Measurements from ENCODE around the gene MYH7. TPM values are rescaled to one million over a fixed set of nuclear protein-coding genes. Genes with fewer than 3 reads are reported as not detected.

The MYH7 gene
- total RNA-seq, 1 donor from 2014 or later: not detected

DNA sequence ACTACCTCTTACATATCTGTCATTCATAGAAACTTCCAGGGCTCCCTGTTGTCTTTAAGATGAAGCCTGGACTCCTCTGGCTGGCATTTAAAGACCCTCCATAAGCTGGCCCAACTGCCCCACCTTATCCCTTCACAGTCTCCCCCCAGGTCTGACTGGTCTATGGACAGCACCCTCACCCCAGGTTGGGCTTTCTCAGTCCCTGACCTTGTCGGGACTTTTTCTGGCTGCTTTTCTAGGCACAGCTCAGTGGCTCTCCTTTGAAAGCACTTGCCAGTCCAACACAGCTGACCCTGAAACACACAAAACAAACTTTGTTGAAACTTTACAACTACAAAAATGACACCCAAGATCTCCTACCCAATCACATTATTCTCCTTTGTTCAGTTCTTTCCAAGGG is 13.9 kb upstream of the MYH7 start:
- TF ChIP-seq, protein P1, sequence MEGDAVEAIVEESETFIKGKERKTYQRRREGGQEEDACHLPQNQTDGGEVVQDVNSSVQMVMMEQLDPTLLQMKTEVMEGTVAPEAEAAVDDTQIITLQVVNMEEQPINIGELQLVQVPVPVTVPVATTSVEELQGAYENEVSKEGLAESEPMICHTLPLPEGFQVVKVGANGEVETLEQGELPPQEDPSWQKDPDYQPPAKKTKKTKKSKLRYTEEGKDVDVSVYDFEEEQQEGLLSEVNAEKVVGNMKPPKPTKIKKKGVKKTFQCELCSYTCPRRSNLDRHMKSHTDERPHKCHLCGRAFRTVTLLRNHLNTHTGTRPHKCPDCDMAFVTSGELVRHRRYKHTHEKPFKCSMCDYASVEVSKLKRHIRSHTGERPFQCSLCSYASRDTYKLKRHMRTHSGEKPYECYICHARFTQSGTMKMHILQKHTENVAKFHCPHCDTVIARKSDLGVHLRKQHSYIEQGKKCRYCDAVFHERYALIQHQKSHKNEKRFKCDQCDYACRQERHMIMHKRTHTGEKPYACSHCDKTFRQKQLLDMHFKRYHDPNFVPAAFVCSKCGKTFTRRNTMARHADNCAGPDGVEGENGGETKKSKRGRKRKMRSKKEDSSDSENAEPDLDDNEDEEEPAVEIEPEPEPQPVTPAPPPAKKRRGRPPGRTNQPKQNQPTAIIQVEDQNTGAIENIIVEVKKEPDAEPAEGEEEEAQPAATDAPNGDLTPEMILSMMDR (conservative IDR thresholded peaks at IDR 0.05; ENCODE audit: low read depth, low read length): no peak
- no peak overlapping the region for H3K4me3 ChIP-seq (ENCODE audit: low read depth, low read length)
- DNase-seq (ENCODE audit: low read depth): no peak

DNA sequence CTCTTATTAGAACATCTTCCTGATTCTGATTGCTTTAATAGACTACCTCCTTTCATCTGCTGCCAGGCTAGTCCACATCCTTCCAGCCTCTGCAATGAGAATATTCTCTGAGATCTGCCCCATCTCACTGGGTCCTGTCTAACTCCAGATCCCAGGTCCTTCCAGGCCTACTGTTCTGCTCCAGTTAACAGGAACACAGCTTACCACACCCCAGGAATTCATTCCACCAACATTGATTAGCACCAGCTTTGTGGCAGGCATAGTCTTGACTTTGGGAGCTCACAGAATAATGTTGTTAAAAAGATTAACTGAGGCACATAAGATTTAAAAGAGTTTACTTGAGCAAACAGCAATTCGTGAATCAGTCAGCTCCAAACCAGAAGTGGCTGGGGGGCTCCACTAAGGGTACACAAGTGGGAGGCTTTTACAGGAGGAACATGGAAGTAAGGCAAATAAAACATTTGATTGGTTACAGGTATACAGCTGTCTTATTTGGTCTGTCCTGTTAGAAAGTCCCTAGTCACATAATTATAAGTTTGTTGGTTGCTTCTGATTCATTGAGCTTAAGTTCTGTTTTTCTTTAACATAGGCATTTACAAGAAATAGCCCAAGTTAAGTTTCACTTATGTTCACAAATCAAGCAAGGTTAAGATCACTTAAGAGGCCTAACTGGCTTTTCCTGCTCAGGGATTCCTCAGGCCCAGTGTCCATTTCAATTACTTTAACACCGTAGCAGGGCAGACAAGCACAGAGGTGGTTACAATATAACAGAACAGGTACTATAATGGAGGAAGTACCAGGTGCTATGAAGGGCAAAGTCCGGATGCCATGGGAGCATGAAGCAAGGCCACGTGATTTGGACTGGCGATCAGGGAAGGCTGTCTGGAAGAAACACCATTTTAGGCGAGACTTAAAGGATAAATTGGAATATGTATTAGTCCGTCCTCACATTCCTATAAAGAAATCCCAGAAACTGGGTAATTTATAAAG is 12.2 kb upstream of the MYH7 start:
- H3K4me3 ChIP-seq (ENCODE audit: low read depth, low read length): no peak overlapping the region
- no peak for DNase-seq (ENCODE audit: low read depth)
- TF ChIP-seq, protein P1 (conservative IDR thresholded peaks at IDR 0.05; ENCODE audit: low read depth, low read length): no peak

DNA sequence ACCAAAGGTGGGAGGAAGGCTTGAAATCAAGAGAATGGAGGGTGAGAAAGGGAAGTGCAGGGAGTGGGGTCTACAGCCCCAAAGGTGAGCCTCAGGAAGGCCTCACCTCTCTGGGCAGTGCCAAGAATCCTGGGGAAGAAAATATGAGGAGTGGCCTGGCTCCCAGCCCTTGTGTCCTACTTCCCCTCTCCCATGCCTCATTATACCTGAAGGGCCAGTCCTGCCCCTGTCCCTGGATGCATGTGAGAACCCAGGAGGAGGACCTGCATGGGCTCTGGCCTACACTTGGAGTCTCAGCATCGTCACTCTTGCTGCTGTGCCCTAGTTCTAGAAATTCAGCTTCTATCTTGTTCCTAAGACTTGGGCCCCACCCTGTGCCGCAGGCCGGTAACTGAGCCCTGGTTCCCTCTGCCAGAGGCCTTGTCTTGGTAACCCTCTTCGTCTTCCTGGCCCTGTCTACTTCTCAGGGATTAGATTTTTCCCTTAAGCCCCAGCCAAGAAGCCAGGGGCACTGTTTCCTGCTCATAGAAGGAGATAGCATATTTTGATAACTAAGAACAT is 10.9 kb upstream of the MYH7 start:
- TF ChIP-seq, protein P1 (conservative IDR thresholded peaks at IDR 0.05; ENCODE audit: low read depth, low read length): no peak
- no peak overlapping the region for H3K4me3 ChIP-seq (ENCODE audit: low read depth, low read length)
- DNase-seq (ENCODE audit: low read depth): no peak

DNA sequence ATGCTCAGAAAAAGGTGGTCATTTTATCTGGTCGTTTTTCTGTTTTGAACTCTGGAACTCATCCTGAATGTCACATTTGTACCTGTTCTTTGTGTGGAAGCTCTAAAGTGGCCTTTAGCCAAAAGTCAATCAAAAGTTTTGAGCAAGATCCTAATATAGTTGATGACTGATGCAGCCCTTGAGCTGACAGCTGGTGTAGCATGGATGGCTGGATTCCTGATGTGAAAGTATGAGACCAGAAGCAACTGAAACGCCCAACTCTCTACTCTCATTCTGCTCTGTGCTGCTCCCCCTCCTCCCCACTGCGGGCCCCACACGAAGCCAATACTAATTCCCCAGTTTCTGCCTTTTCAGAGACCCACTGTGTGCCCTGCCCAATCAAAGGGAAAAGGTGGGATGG is 10.3 kb upstream of the MYH7 start:
- DNase-seq (ENCODE audit: low read depth): no peak
- TF ChIP-seq, protein P1 (conservative IDR thresholded peaks at IDR 0.05; ENCODE audit: low read depth, low read length): no peak
- no peak overlapping the region for H3K4me3 ChIP-seq (ENCODE audit: low read depth, low read length)

DNA sequence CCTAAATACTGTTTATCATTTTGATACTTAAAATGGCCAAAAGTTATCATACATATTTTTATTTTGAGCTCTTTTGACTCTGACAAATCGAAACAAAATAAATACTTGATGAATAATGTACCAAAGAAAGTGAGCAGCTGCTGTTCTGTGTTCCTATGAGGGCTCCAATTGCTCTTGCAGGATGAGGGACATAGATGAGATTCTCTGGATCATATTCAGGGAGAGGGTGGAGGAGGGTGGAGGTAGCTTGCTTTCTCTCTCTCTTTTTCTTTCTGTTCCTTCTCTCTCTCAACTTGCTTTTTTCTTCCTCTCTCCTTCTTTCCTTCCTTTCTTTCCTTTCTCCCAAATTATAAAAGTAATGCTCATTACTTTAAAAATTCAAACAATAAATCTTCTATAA is 8.9 kb upstream of the MYH7 start:
- no peak overlapping the region for H3K4me3 ChIP-seq (ENCODE audit: low read depth, low read length)
- DNase-seq (ENCODE audit: low read depth): no peak
- TF ChIP-seq, protein P1 (conservative IDR thresholded peaks at IDR 0.05; ENCODE audit: low read depth, low read length): no peak

DNA sequence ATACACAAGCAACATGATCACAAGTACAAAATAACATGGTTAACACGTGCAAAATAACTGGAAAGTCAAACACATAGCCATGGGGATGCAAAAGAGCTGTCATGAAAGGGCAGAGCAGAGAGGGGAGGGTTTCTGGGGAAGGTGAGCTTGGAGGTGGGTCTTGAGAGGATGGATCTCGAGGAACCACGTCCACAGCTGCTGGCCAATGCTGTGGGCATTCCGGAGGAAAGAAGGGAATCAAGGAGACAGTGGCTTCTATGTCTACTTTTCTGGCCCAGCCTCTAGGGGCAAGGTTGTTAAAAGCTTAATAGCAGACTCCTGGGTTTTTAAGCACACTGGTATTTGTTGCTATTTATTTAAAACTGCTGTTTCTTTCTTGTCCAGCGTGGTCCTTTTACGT is 8.4 kb upstream of the MYH7 start:
- DNase-seq (ENCODE audit: low read depth): no peak
- H3K4me3 ChIP-seq (ENCODE audit: low read depth, low read length): no peak overlapping the region
- TF ChIP-seq, protein P1 (conservative IDR thresholded peaks at IDR 0.05; ENCODE audit: low read depth, low read length): no peak
